Panc1 (cell line): ENCODE data around the gene BRI3BP. TPM values are rescaled to one million over a fixed set of nuclear protein-coding genes. Genes with fewer than 3 reads are reported as not detected.
"Not testable (repeated sequence)": the region's sequence is repeated elsewhere in the genome, so short reads cannot be mapped to it uniquely, and the experiment has no call there.

Experiments used
- ATAC-seq: fragments of 200-7000 bp; cut with Tn5 transposase; 2 replicates; pipeline ENCODE4 v1.9.1; 2020; ENCODE audit warnings: mild to moderate bottlenecking, moderate library complexity
- BruUV-seq: library from RNA; stranded (reverse); fragments of 400-500 nt; replicated peaks from 2 replicates; lab custom pipeline; 2021; lab: Mats Ljungman, UMichigan
- CTCF ChIA-PET: fragments of 300-600 bp; sonication (Branson Sonifier 250); formaldehyde crosslinking; loops from one replicate; lab custom pipeline; 2022; ENCODE audit warnings: antibody characterized with exemption; lab: Charles Lee
- POLR2A ChIA-PET: fragments of 300-600 bp; sonication (Branson Sonifier 250); formaldehyde crosslinking; loops from one replicate; lab custom pipeline; 2022; ENCODE audit warnings: antibody characterized with exemption; lab: Charles Lee
- DNase-seq: peaks from one replicate; pipeline ENCODE4 v3.0.0-alpha.2; 2010; ENCODE audit warnings: low read depth, low spot score
- H3K27ac ChIP-seq: 2 replicates; pipeline ENCODE4 v1.5.1; 2011; ENCODE audit warnings: mild to moderate bottlenecking, low read length, inconsistent platforms
- H3K27me3 ChIP-seq: fragments of 200-500 bp; sonication (Bioruptor generic); 2 replicates; pipeline ENCODE4 v1.6.0; 2014; ENCODE audit warnings: low read length, inconsistent platforms; ENCODE audit not compliant: control insufficient read depth, insufficient read depth
- H3K36me3 ChIP-seq: fragments of 200-500 bp; sonication (Bioruptor generic); 2 replicates; pipeline ENCODE4 v1.5.1; 2014; ENCODE audit warnings: inconsistent platforms, mild to moderate bottlenecking, low read length, moderate library complexity; ENCODE audit not compliant: control insufficient read depth, insufficient read depth
- H3K4me1 ChIP-seq: 2 replicates; pipeline ENCODE4 v1.5.1; 2011; ENCODE audit warnings: inconsistent platforms, mild to moderate bottlenecking, low read length, moderate library complexity; ENCODE audit not compliant: control insufficient read depth, insufficient read depth
- H3K4me3 ChIP-seq, 2 experiments: 2 replicates each; pipeline ENCODE4 v1.5.1; 2011 to 2012; ENCODE audit warnings: low read depth in 2 of 2, low read length in 2 of 2, mild to moderate bottlenecking in 2 of 2, inconsistent platforms in 1 of 2, moderate library complexity in 1 of 2
- H3K9me3 ChIP-seq: fragments of 200-500 bp; sonication (Bioruptor generic); 2 replicates; pipeline ENCODE4 v1.5.1; 2014; ENCODE audit warnings: low read depth, mild to moderate bottlenecking, inconsistent platforms, low read length, moderate library complexity; ENCODE audit not compliant: control insufficient read depth, insufficient read depth
- CTCF ChIP-seq: fragments of 450-650 bp; IDR thresholded peaks from 2 replicates; pipeline ENCODE4 v1.5.1; 2017; ENCODE audit warnings: mild to moderate bottlenecking
- POLR2AphosphoS5 ChIP-seq: IDR thresholded peaks from 2 replicates; pipeline ENCODE4 v1.6.1; 2012; ENCODE audit warnings: mild to moderate bottlenecking, low read depth, low read length, moderate library complexity
- REST ChIP-seq, 2 experiments: IDR thresholded peaks; 2 replicates each; pipeline ENCODE4 v1.6.1; 2011 to 2012; ENCODE audit warnings: low read depth in 2 of 2, control low read depth in 1 of 2, low read length in 1 of 2, mild to moderate bottlenecking in 1 of 2, moderate library complexity in 1 of 2; ENCODE audit not compliant: insufficient read depth in 1 of 2
- SIN3A ChIP-seq: IDR thresholded peaks from 2 replicates; pipeline ENCODE4 v1.6.1; 2012; ENCODE audit warnings: low read depth, mild to moderate bottlenecking, low read length, moderate library complexity, borderline replicate concordance; ENCODE audit not compliant: insufficient read depth
- TCF7L2 ChIP-seq: IDR thresholded peaks from 2 replicates; pipeline ENCODE4 v1.6.1; 2011; ENCODE audit warnings: mild to moderate bottlenecking, low read depth, low read length, inconsistent platforms
- in situ Hi-C: cut with HindIII; loops from 2 replicates; pipeline ENCODE4 v1.10.0; 2016; ENCODE audit warnings: low sequenced_read_pairs, low pct_unique_long_range_greater_than_20kb
- intact Hi-C: fragments of 100-400 bp; cut with micrococcal nuclease; formaldehyde crosslinking; loops from one replicate; pipeline ENCODE4 v1.10.0; 2022; ENCODE audit not compliant: unreplicated experiment
- total RNA-seq: library from RNA; stranded (reverse); gene quantifications from one replicate; pipeline ENCODE4 v1.2.1, GENCODE V29; 2021; ENCODE audit not compliant: unreplicated experiment

The BRI3BP gene
- total RNA-seq, 1 experiment from 2014 or later = 35.1 TPM

GRCh38 chr12:125029761-125030358, 36.4 kb downstream of the BRI3BP start:
- ChIA-PET CTCF (no interaction called here), POLR2A (no interaction called here)
- TF ChIP-seq TCF7L2 = no peak
- TF ChIP-seq POLR2AphosphoS5 = no peak
- TF ChIP-seq CTCF = no peak
- TF ChIP-seq REST (IDR thresholded peaks at IDR 0.05; ENCODE audit: insufficient read depth in 1 of 2, low read depth in 2 of 2, low read length in 1 of 2) = no peak
- no peak for TF ChIP-seq SIN3A
- H3K27ac ChIP-seq = no peak overlapping the region
- no peak for DNase-seq
- no peaks in the 10 kb centered on the region for H3K36me3 ChIP-seq
- intact Hi-C loops (no loop called here), in situ Hi-C loops (no loop called here)
- BruUV-seq = no TSS peak
- no peak for ATAC-seq
- no peaks in the 10 kb centered on the region for H3K27me3 ChIP-seq
- no peaks in the 10 kb centered on the region for H3K9me3 ChIP-seq
- H3K4me3 ChIP-seq = no peak overlapping the region
- H3K4me1 ChIP-seq = peaks cover 11% of the 10 kb centered on the region

- DNase-seq = not testable (repeated sequence)
These were observed 38.0 kb downstream of the BRI3BP start for GRCh38 chr12:125031471-125031870.

GRCh38 chr12:125032466-125033152, 39.2 kb downstream of the BRI3BP start:
- POLR2A ChIA-PET = no interaction called here
- Histone ChIP-seq H3K27me3 (no peaks in the 10 kb centered on the region), H3K4me3 (no peak overlapping the region), H3K27ac (no peak overlapping the region), H3K36me3 (no peaks in the 10 kb centered on the region), H3K9me3 (no peaks in the 10 kb centered on the region), H3K4me1 (peaks cover 11% of the 10 kb centered on the region)
- BruUV-seq = no TSS peak
- DNase-seq (no peak), ATAC-seq (peak; percentile 70)
- in situ Hi-C loops = no loop called here
- CTCF ChIA-PET = no interaction called here
- TF ChIP-seq CTCF (no peak), POLR2AphosphoS5 (no peak), TCF7L2 (no peak; the same call in 1 of the 2 replicates), SIN3A (no peak), REST (IDR thresholded peaks at IDR 0.05; ENCODE audit: insufficient read depth in 1 of 2, low read depth in 2 of 2, low read length in 1 of 2) (no peak)
- intact Hi-C loops = no loop called here

More at GRCh38 chr12:125031471-125031870, 38.0 kb downstream of the BRI3BP start:
- ATAC-seq, CTCF ChIA-PET, in situ Hi-C loops, H3K36me3 ChIP-seq, intact Hi-C loops, H3K9me3 ChIP-seq, H3K27me3 ChIP-seq, H3K27ac ChIP-seq, BruUV-seq, H3K4me3 ChIP-seq: not testable (repeated sequence)
- peaks cover 11% of the 10 kb centered on the region for H3K4me1 ChIP-seq
- POLR2A ChIA-PET = interaction anchor here (0.6 to 0.7 kb wide), 2 partner anchors 14 to 83 kb away, joined by 4 to 10 read pairs; no protein-coding TSS in a partner anchor
